C1 segment of cervical spinal cord (tissue), 14 donors: ENCODE data around the gene FNIP2.
A peak's percentile ranks its signal among the peaks of the same experiment; 100 is the strongest.
"Not testable (repeated sequence)": the region's sequence is repeated elsewhere in the genome, so short reads cannot be mapped to it uniquely, and the experiment has no call there.

Experiments
- DNase-seq, 14 donors: peaks; one replicate each; lab custom pipeline; 2025; lab: John Stamatoyannopoulos, UW

FNIP2 gene

DNA sequence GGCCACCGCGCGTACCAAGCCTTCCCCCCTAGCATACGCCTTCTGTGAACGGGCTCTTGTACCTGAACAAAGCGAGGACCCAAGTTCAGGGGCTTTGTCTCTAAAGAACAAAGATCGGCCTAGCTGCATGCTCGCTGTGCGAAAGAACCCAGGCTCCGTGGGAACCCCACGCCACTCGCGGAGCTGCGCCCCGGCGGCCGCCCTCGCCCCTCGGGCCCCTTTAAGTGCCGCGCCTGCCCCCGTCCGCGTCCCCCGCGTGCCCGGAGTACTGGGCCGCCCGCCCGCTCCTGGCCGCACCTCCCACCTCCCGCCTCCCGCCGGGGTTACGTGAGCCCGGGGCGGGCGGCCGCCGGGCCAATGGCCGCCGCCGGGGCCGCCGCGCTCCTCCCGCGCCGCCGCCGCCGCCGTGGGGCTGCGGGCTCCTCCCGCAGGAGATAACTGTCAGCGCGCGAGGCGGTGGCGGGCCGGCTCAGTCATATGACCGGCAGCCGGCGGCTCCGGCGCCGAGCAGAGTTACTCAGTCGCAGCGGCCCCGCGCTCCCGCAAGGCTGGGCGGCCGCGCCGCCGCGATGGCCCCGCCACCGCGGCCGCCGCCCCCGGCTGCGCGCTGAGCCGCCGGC lies at the start of gene FNIP2:
Gene FNIP2, plus strand, starts transcription at position 472 of the 620 bp plus-strand sequence. CDS start 187 bp downstream, outside the sequence.
- DNase-seq: peak; percentile 13 to 91 (median 78)

DNA sequence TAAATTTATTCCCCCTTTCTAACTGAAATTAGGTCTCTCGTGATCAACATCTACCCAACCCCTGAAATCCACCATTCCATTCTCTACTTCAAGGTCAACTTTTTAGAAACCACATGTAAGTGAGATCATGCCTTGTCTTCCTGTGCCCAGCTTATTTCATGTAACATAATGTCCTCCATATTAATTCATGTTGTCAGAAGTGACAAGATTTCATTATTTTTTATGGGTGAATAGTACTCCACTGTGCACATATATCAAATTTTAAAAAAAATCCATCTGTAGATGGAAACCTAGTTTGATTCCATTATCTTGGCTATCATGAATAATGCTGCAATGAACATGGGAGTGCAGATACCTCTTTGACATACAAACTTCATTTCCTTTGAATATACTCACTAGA lies 47.1 kb upstream of the FNIP2 start:
- no peak for DNase-seq

DNA sequence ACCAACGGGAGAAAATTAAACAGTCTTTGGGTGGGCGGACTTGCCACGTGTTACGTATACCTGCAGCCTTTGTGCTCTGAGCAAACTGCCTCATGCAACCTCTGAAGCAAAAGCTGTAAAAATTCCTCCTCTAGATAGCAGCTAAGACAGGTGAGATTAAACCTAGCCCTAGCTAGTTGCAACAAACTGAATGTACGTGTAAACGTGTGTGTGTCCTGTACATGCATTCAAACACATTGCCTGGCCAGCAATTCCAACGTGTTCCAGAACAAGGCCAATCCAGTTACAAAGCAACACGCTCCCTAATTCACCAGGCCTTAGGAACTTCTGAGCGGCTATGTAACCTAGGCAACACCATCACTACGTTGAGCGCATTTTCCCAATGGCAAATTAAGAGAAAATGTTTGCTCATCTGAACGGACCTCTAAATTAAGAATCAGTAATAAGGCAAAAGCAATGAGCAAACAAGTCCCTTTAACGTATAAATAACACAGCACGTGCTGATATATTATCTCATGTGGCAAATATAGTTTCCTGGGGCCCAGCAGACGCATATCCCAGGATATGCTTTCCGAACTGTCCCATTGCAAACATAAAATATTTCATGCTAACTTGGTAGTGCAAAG lies 46.4 kb upstream of the FNIP2 start:
- peak in 5 of 14 donors; percentile 1 to 49 (median 26) for DNase-seq

DNA sequence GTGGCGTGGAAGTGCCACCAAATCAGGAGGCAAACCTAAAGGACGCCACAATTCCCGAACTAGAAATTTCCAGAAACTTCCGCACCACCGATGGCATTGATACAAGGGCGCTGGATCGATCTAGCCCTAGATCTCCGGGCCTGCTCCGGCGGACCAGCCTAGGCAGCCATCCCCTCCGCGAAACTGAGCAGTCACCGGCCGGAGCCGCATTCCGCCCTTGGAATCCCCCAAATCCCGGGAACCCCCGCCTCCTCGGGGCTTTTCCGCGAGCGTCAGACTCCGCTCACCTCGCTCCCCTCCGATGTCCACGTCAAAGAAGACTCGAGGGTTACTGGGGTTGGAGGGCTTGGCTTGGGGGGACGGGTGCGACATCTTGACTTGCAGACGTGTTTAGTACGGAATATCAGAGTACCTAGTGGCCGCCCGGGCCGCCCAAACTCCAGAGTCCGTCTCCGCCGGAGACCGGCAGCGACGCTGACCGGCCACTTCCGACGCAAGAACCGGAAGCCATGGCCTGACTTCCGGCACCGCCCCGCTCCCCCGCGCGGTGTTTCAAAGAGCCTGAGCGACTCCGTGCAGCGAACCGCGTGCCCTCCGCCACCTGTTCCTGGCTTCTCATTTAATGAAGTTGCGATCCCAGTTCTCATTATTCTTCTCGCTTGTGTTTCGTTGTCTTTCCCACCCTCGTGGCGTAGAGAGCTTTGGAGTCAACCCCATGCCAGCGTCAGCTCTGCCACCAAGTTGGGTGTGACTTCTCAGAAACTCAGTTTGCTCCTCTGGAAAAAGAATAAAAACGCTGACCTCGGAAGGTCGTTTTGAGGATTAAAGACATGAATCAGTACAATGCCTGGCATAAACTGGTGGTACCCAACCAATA lies 45.7 kb upstream of the FNIP2 start, which contains the start of gene PPID:
Gene PPID, minus strand, starts transcription at position 480 of the 877 bp plus-strand sequence. Its CDS starts 108 bp downstream, at position 372.
- peak; percentile 23 to 89 (median 80) for DNase-seq

DNA sequence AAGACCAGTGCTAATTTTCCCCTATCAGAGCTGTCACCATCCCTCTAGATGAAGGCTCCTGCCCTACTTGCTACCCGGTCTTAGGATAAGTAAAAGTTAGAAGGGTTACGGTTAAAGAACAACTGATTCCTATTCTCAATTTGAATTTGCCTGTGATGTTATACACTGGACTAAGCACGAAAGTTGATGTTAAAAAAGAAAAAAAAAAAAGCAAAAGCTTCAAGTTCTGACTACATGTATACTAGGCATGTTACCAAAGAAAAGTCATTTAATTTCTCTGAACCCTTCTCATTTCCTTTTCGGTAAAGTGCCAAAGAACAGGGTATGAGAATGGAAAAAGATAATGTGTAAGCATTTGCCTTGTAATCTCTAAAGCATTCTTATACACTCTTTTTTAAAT lies 44.2 kb upstream of the FNIP2 start:
- DNase-seq: no peak

DNA sequence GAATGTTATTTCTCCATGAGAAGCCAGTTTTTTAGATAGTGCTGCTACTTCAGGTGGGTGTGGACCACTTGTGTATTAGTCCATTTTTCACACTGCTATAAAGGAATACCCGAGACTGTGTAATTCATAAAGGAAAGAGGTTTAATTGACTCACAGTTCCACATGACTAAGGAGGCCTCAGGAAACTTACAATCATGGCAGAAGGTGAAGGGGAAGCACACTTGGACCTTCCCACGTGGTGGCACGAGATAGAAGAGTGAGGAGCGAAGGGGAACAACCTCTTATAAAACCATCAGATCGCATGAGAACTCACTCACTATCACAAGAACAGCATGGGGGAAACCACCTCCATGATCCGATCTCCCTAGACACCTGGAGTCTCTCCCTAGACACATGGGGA lies 42.2 kb upstream of the FNIP2 start:
- DNase-seq: no peak

DNA sequence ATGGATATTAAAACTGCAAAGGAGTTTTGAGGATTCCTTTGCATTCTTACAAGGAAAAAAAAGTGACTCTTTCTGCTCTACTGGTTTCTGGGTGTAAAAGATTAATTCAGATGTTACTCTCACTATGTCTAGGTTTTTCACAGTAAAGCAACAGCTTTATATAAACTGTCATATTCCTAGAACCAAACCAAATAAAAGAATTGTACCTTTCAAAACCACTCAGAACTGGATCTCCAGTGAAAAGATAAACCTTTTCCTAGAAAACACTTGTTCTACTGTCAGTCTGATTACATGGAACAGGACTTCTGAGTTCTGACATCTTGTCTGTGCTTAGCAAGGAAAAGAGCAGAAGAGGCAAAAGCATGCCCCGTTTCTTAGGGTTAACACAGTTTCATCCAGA lies 40.6 kb upstream of the FNIP2 start:
- no peak for DNase-seq

DNA sequence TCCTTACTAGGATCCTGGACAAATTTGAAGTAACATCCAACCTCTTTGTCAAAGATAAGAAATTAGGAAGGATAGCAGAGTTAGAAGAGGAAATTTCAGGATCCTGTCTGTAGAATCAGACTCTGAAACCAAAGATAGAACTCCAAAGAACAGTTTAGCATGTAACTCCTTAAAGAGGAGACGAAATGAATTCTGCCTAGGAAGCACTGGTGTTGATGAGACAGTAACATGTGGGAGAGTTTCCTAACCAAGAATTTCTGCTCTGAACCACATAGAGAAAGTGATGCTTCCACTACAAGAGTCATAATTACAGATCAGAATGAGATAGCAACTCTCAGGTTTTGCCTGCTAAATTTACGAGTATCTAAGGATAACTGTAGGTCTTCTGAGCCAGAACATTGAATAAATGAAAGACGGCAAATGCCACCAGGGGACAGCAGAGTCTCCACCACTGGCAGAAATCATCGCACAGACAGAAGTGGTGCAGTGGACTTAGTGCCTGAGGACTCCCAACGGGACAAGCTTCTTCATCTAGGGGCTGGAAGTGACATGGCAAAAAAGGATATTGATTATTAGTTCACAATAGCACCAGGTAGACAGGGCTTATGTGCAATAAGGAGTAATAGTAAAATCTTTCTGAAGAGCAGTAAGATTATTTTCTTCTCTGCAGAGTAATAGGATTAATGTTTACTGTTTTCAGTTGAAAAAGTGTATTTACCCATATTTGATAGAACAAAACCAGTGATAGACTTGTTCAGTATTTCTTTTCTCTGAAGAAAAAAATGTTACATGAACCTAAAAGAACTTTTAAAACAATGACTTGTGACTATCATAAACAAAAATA lies 38.9 kb upstream of the FNIP2 start:
- peak in 11 of 14 donors; percentile 2 to 60 (median 39) for DNase-seq

DNA sequence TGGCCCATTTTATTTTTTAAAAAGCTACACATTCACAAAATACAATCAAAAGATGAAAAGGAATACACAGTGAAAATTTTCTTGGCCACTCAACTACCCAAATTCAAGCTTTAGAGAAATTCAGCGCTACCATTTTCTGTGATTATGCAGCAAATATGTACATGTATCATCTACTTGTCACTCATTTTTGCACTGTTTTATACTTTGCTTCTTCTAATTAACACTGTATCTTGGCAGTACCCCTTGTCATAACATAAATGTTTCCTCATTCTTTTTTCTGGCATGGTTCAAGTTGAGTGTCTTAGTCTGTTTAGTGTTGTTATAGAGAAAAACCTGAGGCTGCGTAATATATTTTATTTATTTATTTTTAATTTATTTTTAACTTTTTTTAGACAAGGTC lies 30.0 kb upstream of the FNIP2 start:
- no peak for DNase-seq

DNA sequence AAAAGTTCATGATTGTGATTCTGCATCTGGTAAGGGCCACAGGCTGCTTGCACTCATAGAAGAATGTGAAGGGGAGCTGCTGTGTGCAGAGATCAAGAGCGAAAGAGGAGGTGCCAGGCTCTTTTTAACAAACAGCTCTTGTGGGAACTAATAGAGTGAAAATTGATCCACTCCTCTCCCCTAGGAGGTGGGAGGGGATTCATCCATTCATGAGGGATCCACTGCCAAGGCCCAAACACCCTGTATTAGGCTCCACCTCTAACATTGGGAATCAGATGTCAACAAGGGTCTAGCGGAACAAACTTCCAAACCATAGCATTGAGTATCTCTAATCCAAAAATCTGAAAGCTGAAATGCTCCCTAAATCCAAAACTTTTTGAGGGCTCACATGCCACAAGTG lies 29.2 kb upstream of the FNIP2 start:
- DNase-seq: no peak

DNA sequence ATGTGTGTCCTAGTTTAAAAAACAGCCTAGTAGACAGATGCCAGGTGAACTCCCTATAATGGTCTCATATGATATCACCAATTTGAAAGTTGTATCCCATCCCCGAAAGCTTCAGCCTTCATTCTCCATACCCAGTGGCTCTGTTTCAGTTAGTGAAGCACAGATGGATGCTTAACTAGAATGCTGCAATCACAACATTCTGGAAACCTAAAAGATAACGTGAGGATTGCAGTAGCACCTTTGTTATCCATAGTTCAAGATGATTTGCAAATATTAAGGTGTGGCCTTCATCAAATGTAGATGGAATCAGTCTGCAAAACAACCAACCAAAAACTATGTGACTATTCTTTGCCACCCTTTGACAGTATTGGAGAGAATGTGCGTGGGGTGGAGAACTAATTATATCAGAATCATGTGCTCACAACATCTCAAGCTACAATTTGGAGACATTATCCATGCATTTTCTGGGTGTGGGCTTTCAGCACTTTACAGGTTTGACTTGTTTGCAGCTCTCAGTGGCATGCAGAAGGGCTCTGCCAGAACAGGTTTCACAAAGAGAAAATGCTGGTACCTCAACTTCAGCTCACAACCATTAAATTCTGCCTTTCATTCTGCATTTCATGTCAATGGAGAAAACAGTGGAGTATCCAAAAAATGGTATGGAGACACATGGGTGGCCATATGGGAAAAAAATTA lies 27.4 kb upstream of the FNIP2 start:
- DNase-seq: no peak

DNA sequence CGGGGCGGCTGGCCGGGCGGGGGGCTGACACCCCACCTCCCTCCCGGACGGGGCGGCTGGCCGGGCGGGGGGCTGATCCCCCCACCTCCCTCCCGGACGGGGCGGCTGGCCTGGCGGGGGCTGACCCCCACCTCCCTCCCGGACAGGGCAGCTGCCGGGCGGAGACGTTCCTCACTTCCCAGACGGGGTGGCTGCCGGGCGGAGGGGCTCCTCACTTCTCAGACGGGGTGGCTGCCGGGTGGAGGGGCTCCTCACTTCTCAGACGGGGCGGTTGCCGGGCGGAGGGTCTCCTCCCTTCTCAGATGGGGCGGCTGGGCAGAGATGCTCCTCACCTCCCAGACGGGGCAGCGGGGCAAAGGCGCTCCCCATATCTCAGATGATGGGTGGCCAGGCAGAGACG lies 22.3 kb upstream of the FNIP2 start:
- DNase-seq: not testable (repeated sequence)

DNA sequence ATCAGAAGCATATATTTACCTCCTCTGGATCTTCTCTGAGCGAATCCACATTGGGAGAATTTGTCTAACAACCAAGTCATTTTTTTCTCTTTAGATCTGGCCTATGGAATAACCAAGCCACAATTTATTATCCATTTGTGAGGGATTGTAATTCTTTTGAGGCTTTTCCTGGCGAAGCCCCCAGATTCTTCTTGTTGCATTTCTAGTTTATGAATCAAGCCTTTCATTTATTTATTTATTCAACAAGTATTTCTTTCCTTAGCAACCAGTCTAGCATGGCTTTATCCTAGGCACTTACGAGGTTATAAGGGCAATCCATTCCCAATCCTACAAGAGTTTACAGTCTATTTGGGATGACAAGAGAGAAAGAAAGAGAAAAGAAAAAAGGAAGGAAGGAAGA lies 18.4 kb upstream of the FNIP2 start:
- DNase-seq: no peak

DNA sequence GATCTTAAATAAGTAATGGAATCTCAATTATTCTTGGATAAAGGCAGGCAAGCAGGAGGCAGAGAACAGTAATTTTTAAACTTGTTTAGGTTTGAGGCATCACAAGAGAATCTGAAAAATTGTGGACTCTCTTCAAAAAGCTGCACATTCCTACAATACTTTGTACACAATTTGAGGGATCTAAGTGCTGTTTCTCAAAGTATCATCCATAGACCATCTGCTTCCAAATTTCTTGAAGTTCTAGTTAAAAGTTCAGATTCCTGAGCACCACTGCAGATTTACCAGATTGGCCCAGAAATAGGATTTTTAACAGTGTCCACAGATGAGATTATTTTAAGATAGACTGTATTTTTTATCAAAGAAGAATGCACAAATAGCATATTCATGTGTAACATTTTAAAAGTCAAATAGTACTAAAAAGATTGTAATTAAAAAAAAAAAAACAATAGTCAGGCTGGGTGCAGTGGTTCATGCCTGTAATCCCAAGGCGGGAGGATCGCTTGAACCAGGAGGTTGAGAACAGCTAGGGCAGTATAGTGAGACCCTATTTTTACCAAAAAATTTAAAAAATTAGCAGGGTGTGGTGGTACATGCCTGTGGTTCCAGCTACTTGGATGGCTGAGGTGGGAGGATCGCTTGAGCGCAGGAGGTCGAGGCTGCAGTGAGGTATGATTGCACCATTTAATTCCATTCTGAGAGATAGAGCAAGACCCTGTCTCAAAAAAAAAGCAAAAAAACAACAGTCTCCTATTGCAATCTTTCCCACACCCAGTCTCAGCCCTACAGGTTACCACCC lies 14.2 kb upstream of the FNIP2 start:
- no peak for DNase-seq

DNA sequence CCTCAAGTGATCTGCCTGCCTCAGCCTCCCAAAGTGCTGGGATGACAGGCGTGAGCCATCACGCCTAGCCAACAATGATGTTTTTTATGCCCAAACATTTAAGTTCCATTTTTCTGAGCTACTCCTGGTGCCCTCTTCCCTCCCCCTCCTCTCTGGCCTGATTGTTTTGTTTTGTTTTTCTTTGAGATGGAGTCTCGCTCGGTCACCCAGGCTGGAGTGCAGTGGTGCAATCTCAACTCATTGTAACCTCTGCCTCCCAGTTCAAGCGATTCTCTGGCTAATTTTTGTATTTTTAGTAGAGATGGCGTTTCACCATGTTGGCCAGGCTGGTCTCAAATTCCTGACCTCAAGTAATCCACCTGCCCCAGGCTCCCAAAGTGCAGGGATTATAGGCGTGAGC lies 13.0 kb upstream of the FNIP2 start:
- DNase-seq: not testable (repeated sequence)

DNA sequence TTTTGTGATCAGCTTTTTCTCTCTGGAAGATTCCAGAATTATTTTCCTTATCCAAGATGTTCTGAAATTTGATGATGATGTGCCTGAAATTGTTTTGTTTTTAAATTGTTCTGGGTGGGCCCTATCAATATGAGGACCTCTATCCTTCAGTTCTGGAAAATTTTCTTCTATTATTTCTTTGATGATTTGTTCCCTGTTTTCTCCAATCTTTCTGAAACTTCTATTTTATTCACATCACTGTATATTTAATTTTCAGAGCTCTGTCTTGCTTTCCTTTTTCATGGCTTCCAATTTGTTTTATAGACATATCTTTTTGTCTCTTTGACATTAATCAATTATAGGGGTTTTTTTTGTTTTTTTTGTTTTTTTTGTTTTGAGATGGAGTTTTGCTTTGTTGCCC lies 12.2 kb upstream of the FNIP2 start:
- no peak for DNase-seq

DNA sequence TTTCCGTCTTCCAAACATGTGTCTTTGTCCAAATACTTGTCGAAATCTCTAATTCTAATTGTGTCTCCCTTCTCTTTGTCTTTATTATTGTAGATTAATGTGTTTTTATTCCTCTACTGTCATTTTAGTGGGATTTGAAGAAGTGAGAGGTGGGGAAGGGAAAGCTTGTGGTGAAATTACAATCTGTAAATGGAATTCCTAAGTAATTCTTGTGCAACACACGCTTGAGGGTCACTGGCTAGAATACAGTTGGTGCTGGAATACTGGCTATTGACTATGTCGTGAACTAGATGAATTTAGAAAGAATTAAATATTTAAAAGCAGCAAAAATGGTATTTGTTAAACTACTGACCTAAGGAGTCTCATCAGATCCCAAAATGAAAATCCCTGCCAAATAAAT lies 10.7 kb upstream of the FNIP2 start:
- DNase-seq: no peak

DNA sequence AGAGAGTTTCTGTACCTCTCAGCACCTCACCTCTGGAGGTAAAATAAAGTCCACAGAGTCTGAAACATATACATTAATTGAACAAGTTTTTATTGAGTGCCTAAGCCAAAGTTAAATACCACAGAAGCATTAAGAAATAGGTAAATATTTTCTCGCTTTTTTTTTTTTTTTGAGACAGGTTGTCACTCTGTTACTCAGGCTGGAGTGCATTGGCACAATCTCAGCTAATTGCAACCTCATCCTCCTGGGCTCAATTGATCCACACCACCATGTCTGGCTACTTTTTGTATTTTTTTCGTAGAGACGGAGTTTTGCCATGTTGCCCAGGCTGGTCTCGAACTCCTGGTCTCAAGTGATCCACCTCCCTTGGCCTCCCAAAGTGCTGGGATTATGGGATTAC lies 10.1 kb upstream of the FNIP2 start:
- no peak for DNase-seq

DNA sequence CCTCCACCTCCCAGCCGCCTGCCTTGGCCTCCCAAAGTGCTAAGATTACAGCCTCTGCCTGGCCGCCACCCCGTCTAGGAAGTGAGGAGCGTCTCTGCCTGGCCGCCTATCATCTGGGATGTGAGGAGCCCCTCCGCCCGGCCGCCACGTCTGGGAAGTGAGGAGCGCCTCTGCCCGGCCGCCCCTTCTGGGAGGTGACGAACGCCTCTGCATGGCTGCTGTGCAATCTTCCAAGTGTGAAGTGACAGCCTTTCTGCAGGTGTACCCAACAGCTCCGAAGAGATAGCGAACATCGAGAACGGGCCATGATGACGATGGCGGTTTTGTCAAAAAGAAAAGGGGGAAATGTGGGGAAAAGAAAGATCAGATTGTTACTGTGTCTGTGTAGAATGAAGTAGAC lies 9.3 kb upstream of the FNIP2 start:
- DNase-seq: not testable (repeated sequence)

DNA sequence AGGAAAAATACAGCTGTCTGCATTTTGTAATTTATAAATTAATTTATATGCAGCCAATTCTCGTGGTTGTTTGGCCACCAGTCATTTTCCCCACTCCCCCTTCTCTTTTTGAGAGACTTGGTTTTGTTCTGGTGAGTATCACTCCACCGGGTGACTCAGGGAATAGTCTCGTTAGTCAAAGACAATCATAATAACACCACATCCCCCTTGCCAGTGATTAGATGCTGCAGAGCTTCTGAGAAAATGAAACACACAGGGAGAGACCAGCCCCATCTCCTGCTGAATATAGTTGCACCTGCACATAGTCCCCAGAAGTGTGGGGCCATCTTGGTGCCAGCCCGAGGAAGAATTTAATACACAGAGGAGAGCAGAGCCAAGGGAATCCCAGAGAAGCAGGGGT lies 8.0 kb upstream of the FNIP2 start:
- no peak for DNase-seq
